ENCODE measurements around the gene NELL1.

The NELL1 gene

DNA sequence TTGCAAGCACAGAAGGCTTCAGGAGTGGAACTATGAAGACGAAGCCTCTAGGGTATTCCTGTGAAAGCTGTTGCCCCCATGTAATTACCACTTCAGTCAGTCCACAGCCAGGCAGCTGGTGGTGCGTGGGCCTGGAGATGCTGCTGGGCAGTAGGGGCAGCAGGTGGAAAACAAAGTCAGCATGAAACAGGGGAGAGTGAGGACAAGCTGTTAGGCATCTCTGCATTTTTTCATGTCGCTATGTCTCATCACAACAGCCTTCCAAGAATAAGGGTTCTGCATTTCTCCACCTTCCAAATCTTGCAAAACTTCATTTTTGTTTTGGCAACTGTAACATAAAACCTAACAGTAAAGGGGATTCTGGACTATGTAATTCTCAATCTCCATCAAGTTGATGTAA lies 757.5 kb downstream of the NELL1 start:
- Histone ChIP-seq H3K9ac (ENCODE audit: low read depth, low read length) (no peak overlapping the region), H3K36me3 (ENCODE audit: insufficient read depth, low read length) (no peaks in the 10 kb centered on the region), H3K9me3 (ENCODE audit: insufficient read depth, low read length, severe bottlenecking) (no peaks in the 10 kb centered on the region), H3K4me2 (ENCODE audit: insufficient read depth, low read length) (no peak overlapping the region), H3K4me1 (ENCODE audit: insufficient read depth, low read length) (no peaks in the 10 kb centered on the region), H4K20me1 (ENCODE audit: insufficient read depth, low read length) (no peaks in the 10 kb centered on the region), H3K4me3 (ENCODE audit: low read depth in 1 of 2, low read length in 2 of 2) (no peak overlapping the region), H2AFZ (ENCODE audit: low read depth, low read length) (no peak overlapping the region), H3K27ac (ENCODE audit: low read length) (no peak overlapping the region), H3K79me2 (ENCODE audit: insufficient read depth, low read length) (no peaks in the 10 kb centered on the region), H3K27me3 (ENCODE audit: insufficient read depth, low read length, poor library complexity) (no peaks in the 10 kb centered on the region)
- ATAC-seq (ENCODE audit: insufficient read depth, low read depth) (no peak), DNase-seq (no peak)
- TF ChIP-seq, protein P1, sequence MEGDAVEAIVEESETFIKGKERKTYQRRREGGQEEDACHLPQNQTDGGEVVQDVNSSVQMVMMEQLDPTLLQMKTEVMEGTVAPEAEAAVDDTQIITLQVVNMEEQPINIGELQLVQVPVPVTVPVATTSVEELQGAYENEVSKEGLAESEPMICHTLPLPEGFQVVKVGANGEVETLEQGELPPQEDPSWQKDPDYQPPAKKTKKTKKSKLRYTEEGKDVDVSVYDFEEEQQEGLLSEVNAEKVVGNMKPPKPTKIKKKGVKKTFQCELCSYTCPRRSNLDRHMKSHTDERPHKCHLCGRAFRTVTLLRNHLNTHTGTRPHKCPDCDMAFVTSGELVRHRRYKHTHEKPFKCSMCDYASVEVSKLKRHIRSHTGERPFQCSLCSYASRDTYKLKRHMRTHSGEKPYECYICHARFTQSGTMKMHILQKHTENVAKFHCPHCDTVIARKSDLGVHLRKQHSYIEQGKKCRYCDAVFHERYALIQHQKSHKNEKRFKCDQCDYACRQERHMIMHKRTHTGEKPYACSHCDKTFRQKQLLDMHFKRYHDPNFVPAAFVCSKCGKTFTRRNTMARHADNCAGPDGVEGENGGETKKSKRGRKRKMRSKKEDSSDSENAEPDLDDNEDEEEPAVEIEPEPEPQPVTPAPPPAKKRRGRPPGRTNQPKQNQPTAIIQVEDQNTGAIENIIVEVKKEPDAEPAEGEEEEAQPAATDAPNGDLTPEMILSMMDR (IDR thresholded peaks at IDR 0.05; ENCODE audit: borderline replicate concordance, extremely low read depth, low read length, poor library complexity, severe bottlenecking): no peak
- TF ChIP-seq EZH2 (IDR thresholded peaks at IDR 0.05; ENCODE audit: borderline replicate concordance, low read depth, low read length, severe bottlenecking): no peak

- no peak for ATAC-seq (ENCODE audit: insufficient read depth, low read depth)
These were observed 758.3 kb downstream of the NELL1 start for GRCh38 chr11:21427726-21428125.

GRCh38 chr11:21428796-21429195 lies 759.4 kb downstream of the NELL1 start:
- Histone ChIP-seq H3K4me2 (ENCODE audit: insufficient read depth, low read length) (no peak overlapping the region), H3K79me2 (ENCODE audit: insufficient read depth, low read length) (no peaks in the 10 kb centered on the region)
- no peak for ATAC-seq (ENCODE audit: insufficient read depth, low read depth)

More at GRCh38 chr11:21427726-21428125, 758.3 kb downstream of the NELL1 start:
- Histone ChIP-seq H2AFZ (ENCODE audit: low read depth, low read length) (no peak overlapping the region), H3K9me3 (ENCODE audit: insufficient read depth, low read length, severe bottlenecking) (no peaks in the 10 kb centered on the region), H3K27ac (ENCODE audit: low read length) (no peak overlapping the region), H3K27me3 (ENCODE audit: insufficient read depth, low read length, poor library complexity) (no peaks in the 10 kb centered on the region), H3K9ac (ENCODE audit: low read depth, low read length) (no peak overlapping the region), H3K79me2 (ENCODE audit: insufficient read depth, low read length) (no peaks in the 10 kb centered on the region), H3K4me3 (ENCODE audit: low read depth in 1 of 2, low read length in 2 of 2) (no peak overlapping the region), H3K36me3 (ENCODE audit: insufficient read depth, low read length) (no peaks in the 10 kb centered on the region), H3K4me1 (ENCODE audit: insufficient read depth, low read length) (no peaks in the 10 kb centered on the region), H4K20me1 (ENCODE audit: insufficient read depth, low read length) (no peaks in the 10 kb centered on the region), H3K4me2 (ENCODE audit: insufficient read depth, low read length) (no peak overlapping the region)
- TF ChIP-seq EZH2 (IDR thresholded peaks at IDR 0.05; ENCODE audit: borderline replicate concordance, low read depth, low read length, severe bottlenecking): no peak
- TF ChIP-seq, protein P1 (IDR thresholded peaks at IDR 0.05; ENCODE audit: borderline replicate concordance, extremely low read depth, low read length, poor library complexity, severe bottlenecking): no peak
- no peak for DNase-seq

More at GRCh38 chr11:21428796-21429195, 759.4 kb downstream of the NELL1 start:
- no peak for DNase-seq
- Histone ChIP-seq H4K20me1 (ENCODE audit: insufficient read depth, low read length) (no peaks in the 10 kb centered on the region), H3K9me3 (ENCODE audit: insufficient read depth, low read length, severe bottlenecking) (no peaks in the 10 kb centered on the region), H3K36me3 (ENCODE audit: insufficient read depth, low read length) (no peaks in the 10 kb centered on the region), H3K4me3 (ENCODE audit: low read depth in 1 of 2, low read length in 2 of 2) (no peak overlapping the region), H3K4me1 (ENCODE audit: insufficient read depth, low read length) (no peaks in the 10 kb centered on the region), H2AFZ (ENCODE audit: low read depth, low read length) (no peak overlapping the region), H3K27me3 (ENCODE audit: insufficient read depth, low read length, poor library complexity) (no peaks in the 10 kb centered on the region), H3K27ac (ENCODE audit: low read length) (no peak overlapping the region), H3K9ac (ENCODE audit: low read depth, low read length) (no peak overlapping the region)
- TF ChIP-seq, protein P1 (IDR thresholded peaks at IDR 0.05; ENCODE audit: borderline replicate concordance, extremely low read depth, low read length, poor library complexity, severe bottlenecking): no peak
- TF ChIP-seq EZH2 (IDR thresholded peaks at IDR 0.05; ENCODE audit: borderline replicate concordance, low read depth, low read length, severe bottlenecking): no peak
